Common myeloid progenitor, CD34-positive (primary cell): Measurements from ENCODE around the gene C16orf74.

ENCODE experiments used
- CTCF ChIA-PET: fragments of 350-600 bp; sonication (Branson Sonifier 250); formaldehyde crosslinking; loops from one replicate; lab custom pipeline; 2021; ENCODE audit warnings: antibody characterized with exemption; lab: Charles Lee
- POLR2A ChIA-PET: fragments of 350-600 bp; sonication (Branson Sonifier 250); formaldehyde crosslinking; loops from one replicate; lab custom pipeline; 2021; ENCODE audit warnings: antibody characterized with exemption; lab: Charles Lee
- DNase-seq, 3 donors: peaks; one replicate each; pipeline versions ENCODE4 v3.0.0 to v3.0.0-alpha.2; 2013
- H3K27ac ChIP-seq, 2 experiments: 1 replicate in 1 of 2; 2 replicates in 1 of 2; pipeline ENCODE4 v1.7.0; 2013; ENCODE audit warnings: inconsistent platforms in 2 of 2, low read length in 2 of 2, mild to moderate bottlenecking in 2 of 2, low read depth in 1 of 2, moderate library complexity in 1 of 2; ENCODE audit not compliant: severe bottlenecking in 2 of 2, insufficient read depth in 1 of 2, poor library complexity in 1 of 2
- H3K27me3 ChIP-seq, 5 experiments: replicated peaks in 2 of 5; 1 replicate in 3 of 5; 2 replicates in 2 of 5; pipeline versions ENCODE4 v1.6.1 to v1.7.0; 2013; ENCODE audit warnings: low read length in 4 of 5, mild to moderate bottlenecking in 2 of 5, moderate library complexity in 2 of 5, inconsistent platforms in 1 of 5; ENCODE audit not compliant: insufficient read depth in 5 of 5, control insufficient read depth in 4 of 5
- H3K36me3 ChIP-seq, 4 experiments: 1 replicate in 2 of 4; 2 replicates in 2 of 4; pipeline versions ENCODE4 v1.6.1 to v1.7.0; 2013; ENCODE audit warnings: low read length in 3 of 4, control low read depth in 1 of 4, mild to moderate bottlenecking in 1 of 4; ENCODE audit not compliant: control insufficient read depth in 4 of 4, insufficient read depth in 4 of 4
- H3K4me1 ChIP-seq, 4 experiments: 1 replicate in 3 of 4; 2 replicates in 1 of 4; pipeline versions ENCODE4 v1.6.1 to v1.7.1; 2013; ENCODE audit warnings: low read length in 3 of 4, mild to moderate bottlenecking in 3 of 4, control low read depth in 1 of 4, inconsistent platforms in 1 of 4, moderate library complexity in 1 of 4; ENCODE audit not compliant: control insufficient read depth in 4 of 4, insufficient read depth in 4 of 4; ENCODE audit errors: control extremely low read depth in 1 of 4
- H3K4me3 ChIP-seq, 7 experiments: 1 replicate in 4 of 7; 2 replicates in 3 of 7; pipeline versions ENCODE4 v1.5.1 to v1.7.0; 2013; ENCODE audit warnings: mild to moderate bottlenecking in 7 of 7, low read length in 6 of 7, moderate library complexity in 6 of 7, inconsistent platforms in 2 of 7, low read depth in 2 of 7, control low read depth in 1 of 7; ENCODE audit not compliant: insufficient read depth in 4 of 7, control insufficient read depth in 1 of 7; ENCODE audit errors: extremely low read depth in 1 of 7
- H3K9me3 ChIP-seq, 5 experiments: 1 replicate in 4 of 5; 2 replicates in 1 of 5; pipeline versions ENCODE4 v1.6.1 to v1.7.1; 2013; ENCODE audit warnings: low read length in 4 of 5, mild to moderate bottlenecking in 2 of 5, inconsistent platforms in 1 of 5, low read depth in 1 of 5, moderate library complexity in 1 of 5; ENCODE audit not compliant: control insufficient read depth in 4 of 5, insufficient read depth in 2 of 5; ENCODE audit errors: control extremely low read depth in 1 of 5
- WGBS: methylation state at CpG from one replicate; pipeline ENCODE4 v1.1.5; 2013; ENCODE audit not compliant: insufficient coverage; 5-methylcytosine and 5-hydroxymethylcytosine counted together

The C16orf74 gene

DNA sequence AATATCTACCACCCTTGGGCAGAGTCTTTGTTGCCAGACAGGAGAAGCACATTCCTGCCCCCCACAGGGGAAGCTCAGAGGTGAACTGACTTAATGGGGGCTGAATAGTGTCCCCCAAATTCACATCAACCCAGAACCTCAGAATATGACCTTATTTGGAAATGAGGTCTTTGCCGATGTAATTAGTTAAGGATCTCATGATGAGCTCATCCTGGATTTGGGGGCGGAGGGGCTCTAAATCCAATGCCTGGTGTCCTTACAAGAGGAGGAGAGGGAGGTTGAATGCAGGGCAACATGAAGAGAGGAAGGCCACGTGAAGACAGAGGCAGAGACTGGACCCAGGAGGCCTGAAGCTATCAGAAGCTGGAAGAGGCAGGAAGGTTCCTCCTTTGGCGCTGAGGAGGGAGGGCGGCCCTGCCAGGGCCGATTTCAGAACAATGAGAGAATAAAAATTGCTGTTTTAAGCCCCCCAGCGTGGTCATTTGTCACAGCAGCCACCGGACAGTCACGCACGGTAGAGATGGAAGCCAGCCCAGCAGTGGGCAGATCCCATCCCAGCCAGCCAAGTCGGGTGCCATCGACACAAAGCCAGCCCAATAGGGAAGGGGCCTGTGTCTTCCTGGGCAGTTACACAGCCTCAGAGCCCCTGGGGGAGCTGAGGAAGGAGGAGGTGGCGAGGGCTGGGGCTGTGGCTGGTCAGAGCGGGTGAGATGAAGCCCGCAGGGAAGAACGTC, 21.3 kb downstream of the C16orf74 start:
- ChIA-PET POLR2A (no interaction called here), CTCF (interaction anchor here (0.6 to 1.5 kb wide), 3 partner anchors 12 to 293 kb away, joined by 3 read pairs; no protein-coding TSS in a partner anchor)
- H3K36me3 ChIP-seq: no peaks in the 10 kb centered on the region
- H3K27ac ChIP-seq: no peak overlapping the region
- no peaks in the 10 kb centered on the region for H3K27me3 ChIP-seq
- H3K4me1 ChIP-seq: peaks cover 0 to 34% (median 12%) of the 10 kb centered on the region in 4 experiments
- no peak for DNase-seq
- H3K9me3 ChIP-seq: no peaks in the 10 kb centered on the region
- 79% methylated on average over 14 of the region's 16 CpGs for whole genome bisulfite sequencing
- no peak overlapping the region for H3K4me3 ChIP-seq

DNA sequence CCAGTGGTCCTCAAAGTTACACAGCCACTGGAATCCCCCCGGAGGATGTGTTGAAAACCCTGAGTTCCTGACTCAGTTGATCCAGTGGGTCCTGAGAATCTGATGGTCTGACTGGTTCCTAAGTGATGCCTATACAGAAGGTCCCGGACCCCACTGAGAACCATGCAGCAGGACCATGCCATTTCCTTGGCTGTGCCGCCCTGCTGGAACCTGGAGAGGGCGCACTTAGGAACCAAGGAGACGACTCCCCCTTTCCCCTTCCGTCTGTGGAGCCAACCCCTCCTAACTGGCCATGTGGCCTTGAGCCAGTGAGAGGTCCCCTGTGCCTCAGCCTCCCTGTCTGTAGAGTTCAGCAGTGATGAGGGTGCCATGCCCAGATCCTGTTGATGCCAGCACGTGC, 22.0 kb downstream of the C16orf74 start:
- Histone ChIP-seq H3K27ac (no peak overlapping the region), H3K4me3 (no peak overlapping the region), H3K36me3 (no peaks in the 10 kb centered on the region), H3K27me3 (no peaks in the 10 kb centered on the region), H3K9me3 (no peaks in the 10 kb centered on the region), H3K4me1 (peaks cover 0 to 27% (median 5%) of the 10 kb centered on the region in 4 experiments)
- no peak for DNase-seq
- WGBS: 89% methylated on average over 7 of the region's 7 CpGs
- ChIA-PET CTCF (interaction anchor here (1.5 kb wide), 1 partner anchor 11 kb away, joined by 3 read pairs; no protein-coding TSS in a partner anchor), POLR2A (no interaction called here)

GRCh38 chr16:85724936-85725335, 26.0 kb downstream of the C16orf74 start:
- H3K27me3 ChIP-seq: no peaks in the 10 kb centered on the region
- no peak overlapping the region for H3K4me3 ChIP-seq
- no peak for DNase-seq
- CTCF ChIA-PET: interaction anchor here (1.2 to 1.4 kb wide), 2 partner anchors 9 to 10 kb away, joined by 4 read pairs; no protein-coding TSS in a partner anchor
- 99% methylated on average over 11 of the region's 12 CpGs for WGBS
- H3K36me3 ChIP-seq: no peaks in the 10 kb centered on the region
- H3K4me1 ChIP-seq: peaks cover 0 to 9% (median 0%) of the 10 kb centered on the region in 4 experiments
- POLR2A ChIA-PET: no interaction called here
- no peak overlapping the region for H3K27ac ChIP-seq
- H3K9me3 ChIP-seq: no peaks in the 10 kb centered on the region

- DNase-seq: no peak
- H3K27ac ChIP-seq: no peak overlapping the region
- POLR2A ChIA-PET: no interaction called here
- WGBS: 96% methylated on average over 17 of the region's 20 CpGs
- peaks cover 0 to 3% (median 0%) of the 10 kb centered on the region in 4 experiments for H3K4me1 ChIP-seq
- CTCF ChIA-PET: interaction anchor here (1.2 to 1.4 kb wide), 2 partner anchors 9 to 11 kb away, joined by 4 read pairs; no protein-coding TSS in a partner anchor
- H3K27me3 ChIP-seq: no peaks in the 10 kb centered on the region
- no peak overlapping the region for H3K4me3 ChIP-seq
- H3K9me3 ChIP-seq: no peaks in the 10 kb centered on the region
- H3K36me3 ChIP-seq: no peaks in the 10 kb centered on the region
These were observed 26.6 kb downstream of the C16orf74 start for GRCh38 chr16:85724126-85724879.

GRCh38 chr16:85722128-85722893, 28.6 kb downstream of the C16orf74 start:
- no peak overlapping the region for H3K27ac ChIP-seq

DNA sequence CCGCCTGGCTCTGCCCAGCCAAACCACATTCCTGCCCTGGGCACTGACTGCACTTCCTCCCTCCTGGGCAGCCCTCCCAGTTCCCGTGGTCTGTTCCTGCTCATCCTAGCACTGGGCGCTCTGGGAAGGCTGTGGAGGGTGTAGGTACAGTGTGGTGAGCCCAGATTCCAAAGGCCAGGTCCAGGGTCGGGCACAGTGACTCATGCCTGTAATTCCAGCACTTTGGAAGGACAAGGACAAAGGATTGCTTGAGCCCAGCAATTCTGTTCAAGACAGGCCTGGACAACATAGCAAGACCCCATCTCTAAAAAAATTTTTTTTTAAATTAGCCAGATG, 30.6 kb downstream of the C16orf74 start:
- WGBS: 100% methylated on average over 1 of the region's 4 CpGs
- DNase-seq: no peak
- Histone ChIP-seq H3K4me1 (peaks cover 0 to 23% (median 18%) of the 10 kb centered on the region in 4 experiments), H3K27me3 (peaks cover 0 to 4% (median 0%) of the 10 kb centered on the region in 5 experiments), H3K4me3 (no peak overlapping the region), H3K27ac (no peak overlapping the region), H3K36me3 (no peaks in the 10 kb centered on the region), H3K9me3 (no peaks in the 10 kb centered on the region)
- ChIA-PET CTCF (interaction anchor here (1.1 to 1.5 kb wide), 4 partner anchors 14 to 61 kb away, joined by 3 to 5 read pairs (median 4); no protein-coding TSS in a partner anchor), POLR2A (no interaction called here)

More at GRCh38 chr16:85722128-85722893, 28.6 kb downstream of the C16orf74 start:
- ChIA-PET CTCF (interaction anchor here (1.0 to 1.3 kb wide), 3 partner anchors 8 to 98 kb away, joined by 3 to 4 read pairs (median 3); no protein-coding TSS in a partner anchor), POLR2A (no interaction called here)
- Histone ChIP-seq H3K36me3 (no peaks in the 10 kb centered on the region), H3K9me3 (no peaks in the 10 kb centered on the region), H3K4me1 (peaks cover 0 to 4% (median 2%) of the 10 kb centered on the region in 4 experiments), H3K27me3 (no peaks in the 10 kb centered on the region), H3K4me3 (no peak overlapping the region)
- DNase-seq: no peak
- over 99% methylated on average over 20 of the region's 20 CpGs for whole genome bisulfite sequencing
